GM23338 (cell line): Measurements from ENCODE around the gene GCKR. TPM values are rescaled to one million over a fixed set of nuclear protein-coding genes. Genes with fewer than 3 reads are reported as not detected.

Experiments
- ATAC-seq: fragments of 200-7000 bp; cut with Tn5 transposase; 3 replicates; pipeline ENCODE4 v1.9.1; 2020
- DNase-seq: peaks from one replicate; pipeline ENCODE4 v3.0.0-alpha.2; 2015; ENCODE audit warnings: low spot score
- H2AFZ ChIP-seq: fragments of 200-600 bp; sonication (generic); 2 replicates; pipeline ENCODE4 v1.8.0; 2016; ENCODE audit warnings: antibody characterized with exemption, mild to moderate bottlenecking, moderate library complexity
- H3F3A ChIP-seq: fragments of 200-600 bp; sonication (generic); replicated peaks from 2 replicates; pipeline ENCODE4 v1.8.0; 2017; ENCODE audit warnings: antibody characterized with exemption, mixed run types, low read depth
- H3K27ac ChIP-seq: fragments of 200-600 bp; sonication (generic); 2 replicates; pipeline ENCODE4 v1.6.1; 2016; ENCODE audit warnings: low read depth
- H3K27me3 ChIP-seq: fragments of 200-600 bp; sonication (generic); 2 replicates; pipeline ENCODE4 v1.8.0; 2016; ENCODE audit warnings: mild to moderate bottlenecking, mixed run types, moderate library complexity; ENCODE audit not compliant: insufficient read depth
- H3K36me3 ChIP-seq: fragments of 200-600 bp; sonication (generic); 2 replicates; pipeline ENCODE4 v1.8.0; 2016; ENCODE audit warnings: mild to moderate bottlenecking; ENCODE audit not compliant: insufficient read depth
- H3K4me1 ChIP-seq: fragments of 200-600 bp; sonication (generic); 2 replicates; pipeline ENCODE4 v1.8.0; 2016; ENCODE audit warnings: mild to moderate bottlenecking, moderate library complexity; ENCODE audit not compliant: insufficient read depth
- H3K4me2 ChIP-seq: fragments of 200-600 bp; sonication (generic); 2 replicates; pipeline ENCODE4 v1.7.1; 2017; ENCODE audit warnings: mixed run types
- H3K4me3 ChIP-seq: fragments of 200-600 bp; sonication (generic); 2 replicates; pipeline ENCODE4 v1.6.1; 2016; ENCODE audit warnings: mixed run types
- H3K79me2 ChIP-seq: fragments of 200-600 bp; sonication (generic); replicated peaks from 2 replicates; pipeline ENCODE4 v1.8.0; 2017; ENCODE audit warnings: mild to moderate bottlenecking; ENCODE audit not compliant: insufficient read depth
- H3K9me2 ChIP-seq: fragments of 200-600 bp; sonication (generic); 2 replicates; pipeline ENCODE4 v1.8.0; 2017; ENCODE audit not compliant: insufficient read depth
- H4K20me1 ChIP-seq: fragments of 200-600 bp; sonication (generic); replicated peaks from 2 replicates; pipeline ENCODE4 v1.8.0; 2017; ENCODE audit warnings: mild to moderate bottlenecking; ENCODE audit not compliant: insufficient read depth
- H3K27ac Mint-ChIP-seq: 2 replicates; pipeline ENCODE4 v1.8.0; 2020; ENCODE audit warnings: inconsistent platforms, mild to moderate bottlenecking, moderate library complexity, mixed read lengths
- H3K27me3 Mint-ChIP-seq: 3 replicates; pipeline ENCODE4 v1.8.0; 2022; ENCODE audit warnings: low read depth, mild to moderate bottlenecking, moderate library complexity, mixed read lengths, inconsistent platforms; ENCODE audit not compliant: insufficient read depth, poor library complexity
- H3K36me3 Mint-ChIP-seq: 3 replicates; pipeline ENCODE4 v1.8.0; 2021; ENCODE audit warnings: low read depth, mild to moderate bottlenecking, inconsistent platforms, moderate library complexity, mixed read lengths
- H3K4me1 Mint-ChIP-seq: 3 replicates; pipeline ENCODE4 v1.8.0; 2020; ENCODE audit warnings: mild to moderate bottlenecking, inconsistent platforms, mixed read lengths
- H3K4me3 Mint-ChIP-seq: 3 replicates; pipeline ENCODE4 v1.8.0; 2021; ENCODE audit warnings: moderate library complexity, mild to moderate bottlenecking, inconsistent platforms, mixed read lengths
- H3K9me3 Mint-ChIP-seq: 3 replicates; pipeline ENCODE4 v1.8.0; 2020; ENCODE audit warnings: moderate library complexity, mild to moderate bottlenecking, inconsistent platforms, mixed read lengths
- CREB1 ChIP-seq: fragments of 250-450 bp; sonication (Bioruptor Pico); IDR thresholded peaks from 2 replicates; pipeline ENCODE4 v1.5.0; 2020; ENCODE audit warnings: low read depth, mild to moderate bottlenecking, moderate library complexity
- ETS1 ChIP-seq: IDR thresholded peaks from 2 replicates; pipeline ENCODE4 v1.6.1; 2016; ENCODE audit warnings: antibody characterized with exemption
- JUNB ChIP-seq: IDR thresholded peaks from one replicate; pipeline ENCODE4 v1.6.1; 2016; ENCODE audit warnings: antibody characterized with exemption; ENCODE audit not compliant: unreplicated experiment
- STAT1 ChIP-seq: IDR thresholded peaks from one replicate; pipeline ENCODE4 v1.6.1; 2016; ENCODE audit warnings: antibody characterized with exemption; ENCODE audit not compliant: unreplicated experiment
- ZNF462 ChIP-seq: fragments of 250-450 bp; sonication (Bioruptor Pico); IDR thresholded peaks from 2 replicates; pipeline ENCODE4 v1.5.0; 2020; ENCODE audit warnings: mild to moderate bottlenecking, moderate library complexity
- polyA plus RNA-seq: library from polyadenylated mRNA; unstranded; fragments of >200 nt; fragmentation: Nextera tagmentation; extraction: Ambion mirVana; gene quantifications from 2 replicates; pipeline ENCODE4 v1.2.1, GENCODE V29; 2016
- total RNA-seq: library from RNA; depleted of rRNA; stranded (reverse); fragments of >200 nt; shearing (Covaris generic); gene quantifications from 2 replicates; pipeline ENCODE4 v1.2.3, GENCODE V29; 2014

GCKR gene
- total and polyA plus RNA-seq, 2 experiments from 2014 or later, result not detected

GRCh38 chr2:27569398-27569797 is 72.8 kb downstream of the GCKR start:
- no peaks in the 10 kb centered on the region for H3K36me3 Mint-ChIP-seq
- H3F3A ChIP-seq, result no peaks in the 10 kb centered on the region
- peaks cover 24% of the 10 kb centered on the region; the same call in 2 of the 3 replicates for H3K9me3 Mint-ChIP-seq
- no peaks in the 10 kb centered on the region for H3K4me1 Mint-ChIP-seq
- H3K36me3 ChIP-seq, result no peaks in the 10 kb centered on the region
- no peak overlapping the region for H3K27ac Mint-ChIP-seq
- no peak overlapping the region for H3K4me3 Mint-ChIP-seq
- H2AFZ ChIP-seq, result no peak overlapping the region
- ATAC-seq (no peak), DNase-seq (no peak)
- TF ChIP-seq CREB1, result no peak
- no peak for TF ChIP-seq ZNF462 (CRISPR knock-in tag)
- no peaks in the 10 kb centered on the region for H4K20me1 ChIP-seq
- no peak overlapping the region for H3K27ac ChIP-seq
- H3K9me2 ChIP-seq, result peaks cover 3% of the 10 kb centered on the region; the same call in 1 of the 2 replicates
- H3K4me3 ChIP-seq, result no peak overlapping the region
- peaks cover 2% of the 10 kb centered on the region for H3K27me3 Mint-ChIP-seq
- peaks cover 17% of the 10 kb centered on the region; the same call in 1 of the 2 replicates for H3K27me3 ChIP-seq
- no peaks in the 10 kb centered on the region for H3K4me1 ChIP-seq
- H3K4me2 ChIP-seq, result no peak overlapping the region
- H3K79me2 ChIP-seq, result no peaks in the 10 kb centered on the region

GRCh38 chr2:27571197-27571596 is 74.6 kb downstream of the GCKR start:
- Histone ChIP-seq H3F3A (no peaks in the 10 kb centered on the region), H3K36me3 (no peaks in the 10 kb centered on the region), H3K4me3 (no peak overlapping the region), H3K9me2 (peaks cover 3% of the 10 kb centered on the region; the same call in 1 of the 2 replicates), H3K27me3 (peaks cover 15% of the 10 kb centered on the region; the same call in 1 of the 2 replicates), H4K20me1 (no peaks in the 10 kb centered on the region), H3K4me2 (no peak overlapping the region), H3K4me1 (no peaks in the 10 kb centered on the region), H2AFZ (no peak overlapping the region), H3K79me2 (no peaks in the 10 kb centered on the region), H3K27ac (no peak overlapping the region)
- Mint-ChIP-seq H3K4me1 (no peaks in the 10 kb centered on the region), H3K27ac (no peak overlapping the region), H3K4me3 (no peak overlapping the region), H3K36me3 (peaks cover 1% of the 10 kb centered on the region; the same call in 1 of the 3 replicates), H3K27me3 (peaks cover 2% of the 10 kb centered on the region), H3K9me3 (peaks cover 34% of the 10 kb centered on the region; the same call in 2 of the 3 replicates)
- no peak for DNase-seq
- ATAC-seq, result no peak
- TF ChIP-seq STAT1, result no peak
- no peak for TF ChIP-seq ZNF462 (CRISPR knock-in tag)
- no peak for TF ChIP-seq JUNB
- no peak for TF ChIP-seq ETS1
